ENCODE measurements around the gene ADAM12.
"Not testable (repeated sequence)": the region's sequence is repeated elsewhere in the genome, so short reads cannot be mapped to it uniquely, and the experiment has no call there.

The ADAM12 gene

GRCh38 chr10:126252884-126253610 lies 135.2 kb downstream of the ADAM12 start:
- no peak overlapping the region for H3K4me3 ChIP-seq (ENCODE audit: control insufficient read depth, low read depth, low read length)
- no peak for TF ChIP-seq CTCF (conservative IDR thresholded peaks at IDR 0.05; ENCODE audit: control insufficient read depth, insufficient read depth, low read depth, low read length)
- peak; percentile 100 for DNase-seq (ENCODE audit: low read depth)

- TF ChIP-seq CTCF (conservative IDR thresholded peaks at IDR 0.05; ENCODE audit: control insufficient read depth, insufficient read depth, low read depth, low read length) = no peak
- no peak for DNase-seq (ENCODE audit: low read depth)
- H3K4me3 ChIP-seq (ENCODE audit: control insufficient read depth, low read depth, low read length) = no peak overlapping the region
These were observed 136.4 kb downstream of the ADAM12 start for GRCh38 chr10:126251778-126252407.

GRCh38 chr10:126250527-126251310 lies 137.6 kb downstream of the ADAM12 start:
- TF ChIP-seq CTCF (conservative IDR thresholded peaks at IDR 0.05; ENCODE audit: control insufficient read depth, insufficient read depth, low read depth, low read length) = no peak
- DNase-seq (ENCODE audit: low read depth) = peak; percentile 57
- H3K4me3 ChIP-seq (ENCODE audit: control insufficient read depth, low read depth, low read length) = no peak overlapping the region

GRCh38 chr10:126250045-126250444 lies 138.2 kb downstream of the ADAM12 start:
- TF ChIP-seq CTCF (conservative IDR thresholded peaks at IDR 0.05; ENCODE audit: control insufficient read depth, insufficient read depth, low read depth, low read length) = no peak
- DNase-seq (ENCODE audit: low read depth) = no peak
- H3K4me3 ChIP-seq (ENCODE audit: control insufficient read depth, low read depth, low read length) = no peak overlapping the region

GRCh38 chr10:126247446-126247975 lies 140.8 kb downstream of the ADAM12 start:
- DNase-seq (ENCODE audit: low read depth) = peak; percentile 100
- H3K4me3 ChIP-seq (ENCODE audit: control insufficient read depth, low read depth, low read length) = no peak overlapping the region
- TF ChIP-seq CTCF (conservative IDR thresholded peaks at IDR 0.05; ENCODE audit: control insufficient read depth, insufficient read depth, low read depth, low read length) = no peak

GRCh38 chr10:126246396-126246795 lies 141.9 kb downstream of the ADAM12 start:
- not testable (repeated sequence) for H3K4me3 ChIP-seq (ENCODE audit: control insufficient read depth, low read depth, low read length)
- peak; percentile 76 for DNase-seq (ENCODE audit: low read depth)

- no peak for DNase-seq (ENCODE audit: low read depth)
- no peak overlapping the region for H3K4me3 ChIP-seq (ENCODE audit: control insufficient read depth, low read depth, low read length)
- no peak for TF ChIP-seq CTCF (conservative IDR thresholded peaks at IDR 0.05; ENCODE audit: control insufficient read depth, insufficient read depth, low read depth, low read length)
These were observed 142.8 kb downstream of the ADAM12 start for GRCh38 chr10:126245501-126245900.

Data from fibroblast of mammary gland (primary cell).